ENCODE measurements around the gene ZNF837.

The ZNF837 gene

GRCh38 chr19:58374200-58374599 lies 6.6 kb downstream of the ZNF837 start:
- no peak for DNase-seq (ENCODE audit: low read depth, low spot score)
- no peak overlapping the region for H3K27ac ChIP-seq

GRCh38 chr19:58372311-58373133 lies 8.3 kb downstream of the ZNF837 start:
- H3K27ac ChIP-seq: no peak overlapping the region
- DNase-seq (ENCODE audit: low read depth, low spot score): no peak

DNA sequence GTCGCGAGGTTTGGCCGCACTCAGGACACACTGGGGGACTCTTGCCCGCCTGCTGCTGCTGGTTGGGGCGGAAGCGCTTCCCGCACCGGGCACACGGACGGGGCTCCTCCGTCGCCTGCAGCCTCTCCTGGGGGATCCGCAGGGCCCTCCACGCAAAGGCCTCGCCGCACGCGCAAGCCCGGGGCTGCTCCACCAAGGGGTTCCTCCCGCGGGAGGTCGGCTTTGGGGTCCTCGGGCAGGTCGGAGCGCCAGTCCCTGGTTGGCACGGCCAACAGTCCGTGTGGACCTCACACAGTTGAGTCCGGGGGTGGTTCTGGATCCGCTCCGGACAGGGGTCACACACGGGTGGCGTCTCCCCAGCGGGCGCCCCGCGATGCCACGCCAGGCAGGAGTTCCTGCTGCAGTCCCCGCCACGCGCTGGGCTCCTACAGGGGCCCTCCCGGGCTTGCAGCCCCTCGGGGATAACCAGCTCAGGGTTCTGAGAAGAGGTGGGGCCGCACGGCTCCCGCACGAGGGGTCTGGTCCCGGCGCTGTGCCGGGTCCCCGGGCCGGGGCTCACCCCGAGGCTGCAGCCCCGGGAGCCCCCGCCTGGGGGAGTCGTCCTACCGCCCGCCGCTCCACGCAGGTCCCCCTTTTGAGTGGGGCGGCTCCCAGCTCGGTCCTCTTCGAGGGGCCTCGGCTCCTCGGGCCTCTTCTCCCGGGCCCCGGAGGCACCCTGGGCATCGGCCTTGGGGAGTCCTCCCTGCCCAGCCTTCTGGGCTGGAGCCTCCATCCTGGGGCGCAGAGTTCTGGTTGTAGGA lies 12.1 kb downstream of the ZNF837 start:
- no peak for DNase-seq (ENCODE audit: low read depth, low spot score)
- H3K27ac ChIP-seq: no peak overlapping the region

- H3K27ac ChIP-seq: no peak overlapping the region
- no peak for DNase-seq (ENCODE audit: low read depth, low spot score)
Observed at GRCh38 chr19:58367698-58368454, 13.0 kb downstream of the ZNF837 start.

GRCh38 chr19:58366585-58367430 lies 14.0 kb downstream of the ZNF837 start:
- DNase-seq (ENCODE audit: low read depth, low spot score): no peak
- H3K27ac ChIP-seq: no peak overlapping the region

GRCh38 chr19:58364146-58364545 lies 16.7 kb downstream of the ZNF837 start:
- no peak for DNase-seq (ENCODE audit: low read depth, low spot score)
- no peak overlapping the region for H3K27ac ChIP-seq

GRCh38 chr19:58362272-58362994 lies 18.4 kb downstream of the ZNF837 start, which contains the start of gene ZNF497:
Gene ZNF497, minus strand, starts transcription at chr19:58362751. Its CDS starts 5,116 bp downstream, at chr19:58357635.
- DNase-seq (ENCODE audit: low read depth, low spot score): peak; percentile 64
- peak within 1 kb of the TSS; percentile 89 for H3K27ac ChIP-seq

GRCh38 chr19:58361900-58362271 lies 18.9 kb downstream of the ZNF837 start:
- H3K27ac ChIP-seq: peak overlapping the region; percentile 89
- no peak for DNase-seq (ENCODE audit: low read depth, low spot score)

DNA sequence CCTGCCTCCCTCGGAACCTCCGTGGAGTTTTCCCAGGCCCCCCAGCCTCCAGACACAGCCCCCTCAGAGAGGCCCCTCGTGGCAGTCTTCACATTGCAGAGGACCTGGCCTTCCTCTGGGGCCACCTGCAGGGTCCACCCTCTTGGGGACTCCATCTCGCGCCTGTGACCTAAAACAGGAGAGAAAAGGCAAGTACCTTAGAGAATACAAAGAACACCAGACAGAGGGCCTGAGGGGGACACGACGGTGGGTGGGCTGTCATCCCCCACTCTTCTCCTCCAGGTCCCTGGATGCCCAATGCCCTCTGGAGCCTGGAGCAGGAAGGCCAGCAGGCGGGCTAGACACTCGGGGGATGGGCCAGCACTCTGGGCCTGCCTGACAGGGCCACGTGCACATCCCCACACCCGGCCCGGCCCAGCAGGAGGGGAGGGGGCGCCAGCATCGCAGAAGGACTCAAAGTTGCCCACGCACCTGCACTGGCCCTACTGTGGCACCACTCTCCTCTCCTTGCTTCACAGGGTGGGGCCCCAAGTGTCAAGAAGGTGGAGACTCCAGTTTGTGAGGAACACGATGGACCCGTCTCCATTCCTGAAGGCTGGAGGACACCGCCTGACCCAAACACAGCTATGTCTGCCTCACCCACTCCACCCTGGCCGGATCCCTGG lies 23.2 kb downstream of the ZNF837 start:
- H3K27ac ChIP-seq: no peak overlapping the region
- no peak for DNase-seq (ENCODE audit: low read depth, low spot score)

GRCh38 chr19:58356766-58357480 lies 23.9 kb downstream of the ZNF837 start:
- no peak for DNase-seq (ENCODE audit: low read depth, low spot score)
- H3K27ac ChIP-seq: no peak overlapping the region

DNA sequence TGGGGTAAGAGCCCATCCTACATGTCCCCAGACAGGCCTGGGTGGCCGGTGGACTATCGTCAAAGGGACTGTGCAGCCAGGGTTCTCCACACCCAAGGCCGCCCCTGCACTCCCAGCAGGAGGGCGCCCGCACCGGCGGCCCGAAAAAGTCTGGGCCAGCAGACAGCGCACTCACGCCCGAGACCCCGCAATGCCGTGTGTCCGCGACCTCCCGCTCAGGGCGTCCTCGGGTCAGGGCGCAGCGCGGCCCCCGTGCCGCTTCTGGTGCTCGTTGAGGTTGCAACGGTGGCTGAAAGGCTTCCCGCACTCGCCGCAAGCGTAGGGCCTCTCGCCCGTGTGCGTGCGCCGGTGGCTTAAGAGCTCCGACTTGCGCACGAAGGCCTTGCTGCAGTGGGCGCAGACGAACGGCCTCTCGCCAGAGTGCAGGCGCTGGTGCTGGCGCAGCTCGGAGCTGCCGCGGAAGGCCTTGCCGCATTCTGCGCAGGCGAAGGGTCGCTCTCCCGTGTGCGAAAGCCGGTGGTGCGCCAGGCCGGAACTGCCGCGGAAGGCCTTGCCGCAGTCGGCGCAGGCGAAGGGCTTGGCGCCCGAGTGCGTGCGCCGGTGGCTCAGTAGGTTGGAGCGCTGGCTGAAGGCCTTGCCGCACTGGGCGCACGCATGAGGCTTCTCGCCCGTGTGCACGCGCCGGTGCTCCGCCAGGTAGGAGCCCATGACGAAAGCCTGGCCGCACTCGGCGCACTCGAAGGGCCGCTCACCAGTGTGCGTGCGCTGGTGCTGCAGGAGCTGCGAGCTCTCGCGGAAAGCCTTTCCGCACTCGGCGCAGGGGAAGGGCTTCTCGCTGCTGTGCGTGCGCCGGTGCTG lies 24.7 kb downstream of the ZNF837 start:
- no peak overlapping the region for H3K27ac ChIP-seq

GRCh38 chr19:58355215-58355796 lies 25.5 kb downstream of the ZNF837 start:
- H3K27ac ChIP-seq: no peak overlapping the region
- DNase-seq (ENCODE audit: low read depth, low spot score): no peak

More for the DNA sequence above, 24.7 kb downstream of the ZNF837 start:
- no peak for DNase-seq (ENCODE audit: low read depth, low spot score)

DNA sequence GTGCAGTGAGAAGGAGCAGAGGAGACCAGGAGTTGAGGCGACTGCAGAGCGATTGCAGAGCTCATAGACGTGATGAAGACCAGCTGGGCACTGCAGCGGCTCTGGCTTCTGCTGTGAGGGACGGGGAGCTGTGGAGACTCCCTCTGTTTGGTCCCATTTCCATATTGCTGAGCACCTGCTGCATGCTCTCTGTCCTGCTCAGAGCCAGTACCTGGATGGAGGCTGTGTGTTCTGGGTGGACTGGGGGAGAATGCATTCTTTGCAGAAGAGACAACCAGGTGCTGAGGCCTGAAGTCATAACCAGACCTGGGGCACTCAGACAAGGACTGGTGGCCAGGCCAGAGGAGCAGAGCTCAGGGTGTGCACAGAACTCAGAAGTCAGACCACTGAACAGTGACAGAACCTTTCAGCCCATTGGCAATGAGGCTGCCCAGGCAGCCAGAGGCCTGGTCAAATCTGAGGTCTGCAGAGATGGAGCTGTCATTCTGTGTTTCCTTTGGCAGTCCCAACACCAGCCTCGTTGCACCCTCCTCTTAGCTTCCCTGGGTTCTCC lies 26.3 kb downstream of the ZNF837 start:
- H3K27ac ChIP-seq: no peak overlapping the region
- no peak for DNase-seq (ENCODE audit: low read depth, low spot score)

GRCh38 chr19:58353717-58354477 lies 26.9 kb downstream of the ZNF837 start:
- H3K27ac ChIP-seq: no peak overlapping the region
- DNase-seq (ENCODE audit: low read depth, low spot score): no peak

DNA sequence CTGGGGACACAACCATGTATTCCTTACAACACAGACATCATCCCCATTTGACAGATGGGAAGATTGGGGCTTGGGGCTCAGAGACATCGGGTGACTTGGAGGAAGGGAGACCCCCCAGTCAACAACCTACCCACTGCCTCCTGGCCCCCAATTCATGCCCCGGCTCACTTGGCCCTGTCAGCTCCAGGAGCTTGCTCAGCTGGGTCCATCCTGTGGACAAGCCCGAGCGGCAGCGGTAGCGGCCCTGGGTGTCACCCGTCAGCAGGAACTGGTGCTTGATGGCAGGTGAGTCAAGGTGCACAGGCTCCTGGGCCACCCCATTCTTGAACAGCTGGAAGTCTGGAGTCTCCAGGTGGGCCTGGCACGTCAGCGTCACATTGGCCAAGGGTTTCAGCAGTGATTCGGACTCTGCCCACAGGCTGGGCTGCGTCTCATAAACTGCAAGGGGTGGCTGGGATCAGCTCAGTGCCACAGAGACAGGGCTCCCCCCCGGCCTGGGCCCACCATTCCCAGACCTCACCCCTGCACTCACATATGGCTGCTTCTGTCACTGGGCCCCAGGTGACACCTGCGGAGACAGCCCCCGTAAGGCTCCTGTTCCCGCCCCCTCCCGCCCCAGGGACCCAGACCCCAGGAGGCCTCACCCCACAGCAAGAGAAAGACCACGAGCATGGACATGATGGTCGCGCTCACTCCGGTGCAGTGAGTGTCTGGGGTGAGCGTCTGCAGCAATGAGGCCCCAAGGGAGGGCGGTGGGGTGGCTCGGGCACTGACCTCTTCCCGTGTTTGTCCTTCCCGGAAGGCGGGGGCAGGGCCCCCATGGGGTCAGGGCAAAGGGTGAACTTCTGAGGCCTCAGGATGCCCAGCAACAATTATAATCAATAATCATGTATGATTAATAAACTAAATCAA lies 27.8 kb downstream of the ZNF837 start, which contains the start of gene A1BG:
Gene A1BG (minus strand): TSS at position 733 of the 912 bp plus-strand sequence. CDS start 55 bp downstream, at position 678.
- H3K27ac ChIP-seq: no peak within 1 kb of the TSS

More for the DNA sequence above, 27.8 kb downstream of the ZNF837 start, which contains the start of gene A1BG:
- DNase-seq (ENCODE audit: low read depth, low spot score): no peak
